ENCODE results near the gene DFFB.
"Not testable (repeated sequence)": the region's sequence is repeated elsewhere in the genome, so short reads cannot be mapped to it uniquely, and the experiment has no call there.

The DFFB gene

DNA sequence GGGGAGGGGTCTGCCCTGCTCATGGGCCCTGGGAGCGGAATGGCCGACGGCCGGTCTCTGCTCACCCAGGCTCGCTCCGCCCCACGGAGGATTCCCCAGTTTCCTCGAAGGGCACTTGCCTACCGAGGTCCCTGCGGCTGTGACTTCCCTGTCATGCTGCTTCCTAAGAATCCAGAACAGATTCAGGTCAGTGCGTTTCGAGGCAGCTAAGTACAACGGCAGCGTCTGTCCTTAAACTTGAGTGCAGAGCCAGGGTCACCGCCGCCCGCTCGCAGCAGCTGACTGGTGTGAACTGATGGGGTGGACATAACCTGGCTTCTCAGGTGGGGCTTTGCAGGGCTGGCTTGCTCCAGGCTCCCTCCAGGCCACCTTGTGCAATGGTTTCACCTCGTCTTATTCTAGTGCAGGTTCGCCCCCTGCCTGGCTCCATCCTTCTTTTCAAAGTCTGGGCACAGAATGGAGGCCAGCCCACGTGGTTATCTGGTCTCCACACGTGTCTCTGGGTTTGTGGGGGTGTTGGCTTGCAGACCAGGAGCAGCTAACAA, 50.4 kb downstream of the DFFB start:
- DNase-seq (ENCODE audit: low read depth in 3 of 3, low spot score in 1 of 3) = no peak

DNA sequence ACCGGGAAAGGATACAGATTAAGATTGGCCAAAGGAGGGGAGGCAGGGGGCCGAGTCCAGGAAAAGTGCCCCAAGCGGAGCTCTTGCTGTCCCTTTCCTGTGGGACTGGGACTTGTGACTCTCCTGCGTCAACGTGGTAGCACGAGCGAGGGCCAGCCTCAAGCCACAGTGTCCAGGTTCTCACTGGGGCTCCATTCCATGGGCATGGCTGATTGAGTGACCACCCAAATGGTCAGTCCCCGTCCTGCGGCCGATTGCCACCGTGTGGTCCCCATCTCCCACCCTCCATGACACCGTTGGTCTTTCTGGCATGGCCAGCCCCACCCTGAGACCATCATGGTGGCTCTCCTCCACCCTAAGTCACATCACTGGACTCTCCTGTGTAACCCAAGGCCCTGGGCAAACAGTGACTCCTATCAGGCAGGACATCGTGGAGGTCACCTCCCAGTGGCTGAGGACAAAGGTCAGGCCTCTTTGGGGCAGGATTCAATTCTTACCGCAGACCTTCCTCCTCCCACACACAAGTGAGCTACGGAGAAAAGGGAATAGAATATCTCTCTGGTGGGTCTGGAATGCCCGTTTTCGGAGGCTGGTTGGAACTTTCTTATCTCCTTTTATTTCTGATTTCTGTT, 51.7 kb downstream of the DFFB start:
- no peak for DNase-seq (ENCODE audit: low read depth in 3 of 3, low spot score in 1 of 3)

DNA sequence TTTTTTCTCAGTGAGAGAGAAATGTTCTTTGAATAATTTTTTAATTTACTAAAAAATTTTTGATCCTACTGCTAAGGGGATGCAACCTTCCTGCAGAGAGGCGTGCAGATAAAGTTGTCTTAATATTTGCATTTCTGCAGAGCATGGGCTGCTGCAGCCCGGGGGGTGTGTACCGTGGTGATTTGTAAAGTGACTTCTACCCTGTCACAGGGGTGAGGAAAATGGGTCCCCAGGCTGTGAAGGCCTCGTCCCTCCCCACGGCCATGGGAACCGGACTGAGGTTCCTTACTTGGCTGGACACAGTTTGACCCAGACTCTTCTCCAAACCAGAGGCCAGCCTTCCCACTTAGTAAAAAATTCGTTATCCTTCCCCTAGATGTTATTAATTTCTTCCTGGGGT, 52.3 kb downstream of the DFFB start:
- DNase-seq (ENCODE audit: low read depth in 3 of 3, low spot score in 1 of 3) = no peak

DNA sequence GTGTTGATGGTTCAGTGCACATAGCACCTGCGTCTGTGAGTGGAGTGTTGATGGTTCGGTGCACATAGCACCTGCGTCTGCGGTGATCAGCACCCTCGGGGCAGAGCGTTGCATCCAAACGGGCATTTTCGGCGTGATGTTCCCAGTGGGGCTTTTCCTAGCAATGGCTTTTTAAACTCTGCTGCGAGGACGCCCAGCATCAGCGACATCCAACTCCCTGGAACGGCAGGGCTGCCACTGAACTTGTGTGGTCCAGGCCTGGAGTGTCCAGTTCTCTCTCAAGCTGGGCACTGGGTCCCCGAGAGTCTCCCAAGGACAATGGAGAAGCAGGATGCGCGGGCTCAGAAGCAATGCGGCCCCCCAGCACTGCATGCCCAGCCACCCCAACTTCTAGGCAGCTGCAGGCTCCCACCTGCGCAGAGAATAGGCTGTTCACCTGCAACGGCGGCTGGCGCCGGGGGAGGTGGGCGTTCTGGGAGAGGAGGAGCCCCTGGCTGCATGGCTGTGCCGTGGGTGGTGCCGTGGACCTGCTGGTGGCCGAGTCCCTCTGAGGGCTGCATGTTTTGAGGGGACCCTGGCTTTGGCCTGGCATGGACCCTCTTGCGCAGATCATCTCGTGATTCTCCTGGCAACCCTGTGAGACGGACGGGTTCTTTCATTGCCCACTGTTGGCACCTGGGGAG, 52.9 kb downstream of the DFFB start:
- no peak for DNase-seq (ENCODE audit: low read depth in 3 of 3, low spot score in 1 of 3)

DNA sequence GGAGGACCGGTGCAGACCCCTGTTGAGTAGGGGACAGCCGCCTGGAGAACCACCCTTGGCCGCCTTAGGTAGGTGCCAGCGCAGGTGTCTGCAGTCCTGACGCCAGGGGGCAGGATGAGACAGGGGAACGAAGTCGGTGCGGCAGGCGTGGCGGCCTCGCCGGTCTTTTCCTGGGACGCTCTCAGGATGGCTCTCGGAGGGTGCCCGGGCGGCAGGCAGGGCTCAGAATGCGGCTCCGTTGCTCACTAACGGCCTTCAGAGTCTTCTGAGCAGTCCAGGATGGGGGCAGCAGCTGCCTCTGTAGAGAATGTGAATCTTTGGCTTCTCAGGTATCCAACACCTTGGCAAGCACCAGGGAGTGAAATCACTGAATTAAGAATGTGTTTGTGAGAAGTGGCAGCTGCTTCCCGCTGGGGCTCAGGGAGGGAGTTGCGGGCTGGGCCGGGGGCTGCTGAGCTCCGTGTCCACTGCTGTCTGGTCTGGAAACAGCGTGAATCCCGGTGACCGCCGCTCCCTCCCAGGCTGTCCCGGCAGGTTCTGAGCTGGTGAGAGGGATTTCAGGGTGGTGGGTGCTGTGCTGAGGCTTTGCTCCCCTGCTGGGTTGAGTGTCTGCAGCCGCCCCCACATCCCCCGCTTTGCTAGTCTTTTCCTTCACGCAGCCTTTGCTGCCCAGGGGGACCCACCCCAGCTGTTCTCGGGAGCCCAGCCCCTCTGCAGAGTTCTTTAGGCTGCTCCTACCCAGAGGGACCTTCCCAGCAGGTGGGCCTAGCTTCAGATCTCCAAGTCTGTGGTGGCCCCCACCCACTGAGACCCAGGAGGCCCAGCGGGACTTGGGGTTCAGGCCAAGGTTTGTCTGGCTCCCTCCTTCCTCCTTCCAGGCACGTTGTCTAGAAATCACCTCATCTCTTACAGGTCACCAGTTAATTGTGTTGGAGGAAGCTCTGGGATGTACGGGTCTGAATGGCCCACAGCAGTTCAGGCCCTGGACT, 53.9 kb downstream of the DFFB start:
- peak; percentile 26 to 72 (median 57) for DNase-seq (ENCODE audit: low read depth in 3 of 3, low spot score in 1 of 3)

DNA sequence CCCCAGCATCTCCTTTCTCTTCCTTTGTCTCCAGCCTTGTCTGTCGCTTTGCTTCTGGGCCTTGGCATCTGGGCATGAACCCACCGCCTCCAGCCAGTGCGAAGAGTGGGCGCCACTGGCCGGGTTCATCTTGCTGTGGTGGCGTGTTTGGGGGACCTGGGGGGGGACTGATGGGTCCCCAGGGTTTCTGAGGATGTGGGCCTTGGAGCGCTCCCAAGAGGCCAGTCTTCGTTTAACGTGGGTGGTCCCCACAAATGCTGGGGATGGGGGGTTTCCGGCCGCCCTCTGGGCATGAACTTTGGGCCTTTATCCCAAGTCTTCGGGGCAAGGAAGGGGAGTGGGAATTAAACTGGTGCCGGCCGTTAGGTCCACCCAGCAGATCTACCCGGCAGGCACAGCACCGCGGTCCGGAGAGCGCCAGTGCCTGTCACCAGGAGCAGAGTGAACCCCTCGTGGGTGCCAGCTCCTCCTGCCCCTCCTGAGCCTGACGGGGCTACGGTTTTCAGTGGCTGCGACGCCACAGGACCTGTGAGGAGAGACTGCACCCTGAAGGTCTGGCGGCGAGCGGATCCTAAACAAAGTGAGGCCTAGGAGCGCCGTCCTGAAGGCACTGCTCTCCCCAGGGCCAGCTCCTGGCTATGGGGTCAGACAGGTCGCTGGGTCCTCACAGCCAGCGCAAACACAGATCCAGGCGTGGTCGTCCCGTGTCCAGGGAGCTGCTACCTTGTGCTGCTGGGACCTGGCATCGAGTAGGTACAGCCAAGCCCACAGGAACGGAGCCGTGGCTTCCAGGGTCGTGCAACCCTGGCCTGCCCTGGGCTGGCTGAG, 54.9 kb downstream of the DFFB start:
- DNase-seq (ENCODE audit: low read depth in 3 of 3, low spot score in 1 of 3) = no peak

DNA sequence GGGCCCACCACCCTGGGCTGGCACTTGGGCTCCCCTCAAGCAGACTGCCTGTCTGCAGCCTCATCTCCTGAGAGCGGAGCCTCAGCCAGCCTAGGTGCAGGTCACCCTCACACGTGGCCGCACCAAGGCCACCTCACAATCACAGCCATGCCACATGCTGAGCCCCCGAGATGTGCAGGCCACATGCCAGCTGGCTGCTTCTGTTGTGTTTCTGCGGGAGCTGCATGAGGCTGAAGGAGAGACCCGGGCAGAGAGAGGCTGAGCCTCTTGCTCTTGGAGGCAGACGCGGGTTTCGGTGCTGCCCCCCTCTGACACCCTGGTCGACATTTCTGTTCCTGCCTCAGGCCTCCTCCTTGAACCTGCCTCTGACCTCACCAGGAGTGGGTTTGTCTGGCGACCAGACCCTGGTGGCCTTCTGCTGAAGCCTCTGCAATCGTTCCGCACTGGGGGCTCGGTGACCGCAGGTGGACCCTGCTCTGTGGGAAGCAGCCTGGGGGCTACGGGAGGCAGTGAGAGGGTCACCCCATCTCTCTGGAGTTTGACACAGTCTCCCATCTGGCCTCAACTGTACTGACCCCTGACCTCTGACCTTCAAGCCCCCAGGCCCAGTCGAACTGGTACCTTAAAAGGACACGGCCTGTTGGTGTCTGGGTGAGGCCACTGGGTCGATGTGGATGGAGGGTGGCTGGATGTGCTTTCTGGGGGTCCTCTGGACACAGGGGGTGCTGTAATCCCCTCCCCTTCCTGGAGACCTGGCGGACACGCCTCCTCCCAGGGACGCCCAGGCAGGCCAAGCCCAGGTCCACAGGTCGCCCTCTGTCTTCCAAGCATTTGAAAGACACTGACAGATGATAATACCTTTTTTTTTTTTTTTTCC, 55.8 kb downstream of the DFFB start:
- DNase-seq (ENCODE audit: low read depth in 3 of 3, low spot score in 1 of 3) = no peak

DNA sequence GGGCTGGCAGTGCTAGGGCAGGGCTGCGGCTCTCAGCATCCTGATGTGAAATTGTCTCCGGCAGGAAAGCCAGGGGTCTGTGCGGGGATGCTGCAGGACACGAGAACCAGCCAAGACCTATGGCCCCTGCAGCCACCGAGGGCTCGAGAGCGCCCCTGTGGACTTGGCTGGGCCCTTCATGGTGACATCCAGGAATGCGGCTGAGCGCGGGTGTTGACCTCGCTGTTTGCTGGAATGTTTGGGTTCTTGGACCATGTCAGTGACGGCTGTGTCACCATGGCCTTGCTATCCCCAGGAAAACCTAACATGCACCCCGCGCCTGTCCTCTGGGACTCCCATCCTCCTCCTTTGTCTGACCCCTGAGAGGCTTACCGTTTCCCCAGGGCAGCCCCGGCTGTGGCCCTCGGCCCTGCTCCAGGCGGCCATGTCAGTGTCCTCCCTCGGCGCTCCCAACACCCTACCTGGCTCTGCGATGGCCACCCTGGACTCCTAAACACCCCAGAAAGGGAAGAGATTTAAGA, 57.1 kb downstream of the DFFB start:
- DNase-seq (ENCODE audit: low read depth in 3 of 3, low spot score in 1 of 3) = no peak

DNA sequence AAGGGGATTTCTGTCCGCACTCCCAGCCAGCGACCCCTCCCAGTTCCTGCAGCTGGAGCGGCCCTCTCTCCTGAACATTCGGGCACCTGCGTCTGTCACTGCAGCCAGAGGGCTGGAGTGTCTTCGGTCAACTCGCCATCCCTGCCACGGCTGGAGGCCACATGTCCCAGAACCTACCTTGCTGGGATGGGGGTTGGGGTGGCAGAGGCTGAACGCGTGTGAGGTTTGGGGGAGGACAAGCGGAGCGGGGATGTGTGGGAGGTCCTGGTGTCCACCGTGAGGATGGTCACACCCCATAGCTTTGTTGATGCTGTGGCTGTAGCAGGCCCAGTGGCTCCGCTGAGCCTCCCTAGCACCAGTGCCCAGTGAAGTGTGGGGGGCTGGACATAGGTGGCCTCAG, 57.6 kb downstream of the DFFB start:
- no peak for DNase-seq (ENCODE audit: low read depth in 3 of 3, low spot score in 1 of 3)

DNA sequence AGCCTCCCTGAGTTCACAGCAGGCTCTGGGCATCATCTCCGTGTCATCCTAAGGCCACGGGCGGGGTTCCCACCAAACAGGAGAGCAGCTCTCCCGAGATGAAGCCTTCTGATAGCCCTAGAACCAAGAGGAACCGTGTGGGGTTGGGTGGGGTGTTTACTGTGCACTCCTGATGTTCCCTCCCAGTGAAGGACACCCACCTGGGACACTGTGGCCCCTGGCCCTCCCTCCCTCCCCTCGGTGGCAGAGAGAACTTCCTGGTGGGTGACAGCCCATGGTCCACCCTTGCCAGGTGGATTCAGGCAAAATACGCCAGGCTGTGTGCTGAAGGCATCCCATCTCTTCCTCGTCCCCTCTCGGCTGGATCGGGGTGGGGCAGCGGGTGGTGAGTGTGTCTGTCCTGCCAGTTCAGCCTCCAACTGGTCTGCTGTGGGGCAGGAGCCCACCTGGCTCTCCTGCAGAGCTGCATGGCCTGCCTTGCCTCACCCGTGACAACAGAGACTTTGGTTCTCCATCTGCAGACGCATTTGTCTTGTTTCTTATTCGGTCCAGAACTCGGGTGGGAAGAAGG, 58.4 kb downstream of the DFFB start:
- DNase-seq (ENCODE audit: low read depth in 3 of 3, low spot score in 1 of 3) = no peak

DNA sequence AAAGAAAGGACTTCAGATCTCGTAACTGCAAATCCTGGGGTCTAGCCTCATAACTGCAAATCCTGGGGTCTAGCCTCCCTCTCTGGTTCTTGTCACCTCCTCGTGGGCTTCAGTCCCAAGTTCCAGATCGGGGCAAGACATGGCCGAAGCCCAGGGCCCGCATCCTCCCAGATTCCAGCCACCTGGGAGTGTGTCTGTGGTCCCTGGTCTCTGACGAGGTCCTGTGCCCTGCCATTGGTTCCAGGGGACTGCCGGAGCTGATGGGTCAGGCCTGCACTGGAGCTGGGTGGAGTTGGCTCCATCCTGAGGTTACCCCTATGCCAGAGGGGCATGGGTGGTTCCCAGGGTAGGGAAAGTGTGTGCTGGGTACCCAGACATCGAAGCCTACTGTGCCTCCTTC, 60.5 kb downstream of the DFFB start:
- DNase-seq (ENCODE audit: low read depth in 3 of 3, low spot score in 1 of 3) = no peak

DNA sequence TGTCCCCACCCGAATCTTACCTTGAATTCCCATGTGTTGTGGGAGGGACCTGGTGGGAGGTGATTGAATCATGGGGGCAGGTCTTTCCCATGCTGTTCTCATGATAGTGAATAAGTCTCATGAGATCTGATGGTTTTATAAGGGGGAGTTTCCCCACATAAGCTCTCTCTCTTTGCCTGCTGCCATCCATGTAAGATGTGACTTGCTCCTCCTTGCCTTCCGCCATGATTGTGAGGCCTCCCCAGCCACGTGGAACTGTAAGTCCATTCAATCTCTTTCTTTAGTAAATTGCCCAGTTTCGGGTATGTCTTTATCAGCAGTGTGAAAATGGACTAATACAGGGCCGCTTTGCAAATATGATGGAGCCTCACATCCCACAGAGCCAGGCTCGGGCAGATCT, 61.1 kb downstream of the DFFB start:
- not testable (repeated sequence) for DNase-seq (ENCODE audit: low read depth in 3 of 3, low spot score in 1 of 3)

DNA sequence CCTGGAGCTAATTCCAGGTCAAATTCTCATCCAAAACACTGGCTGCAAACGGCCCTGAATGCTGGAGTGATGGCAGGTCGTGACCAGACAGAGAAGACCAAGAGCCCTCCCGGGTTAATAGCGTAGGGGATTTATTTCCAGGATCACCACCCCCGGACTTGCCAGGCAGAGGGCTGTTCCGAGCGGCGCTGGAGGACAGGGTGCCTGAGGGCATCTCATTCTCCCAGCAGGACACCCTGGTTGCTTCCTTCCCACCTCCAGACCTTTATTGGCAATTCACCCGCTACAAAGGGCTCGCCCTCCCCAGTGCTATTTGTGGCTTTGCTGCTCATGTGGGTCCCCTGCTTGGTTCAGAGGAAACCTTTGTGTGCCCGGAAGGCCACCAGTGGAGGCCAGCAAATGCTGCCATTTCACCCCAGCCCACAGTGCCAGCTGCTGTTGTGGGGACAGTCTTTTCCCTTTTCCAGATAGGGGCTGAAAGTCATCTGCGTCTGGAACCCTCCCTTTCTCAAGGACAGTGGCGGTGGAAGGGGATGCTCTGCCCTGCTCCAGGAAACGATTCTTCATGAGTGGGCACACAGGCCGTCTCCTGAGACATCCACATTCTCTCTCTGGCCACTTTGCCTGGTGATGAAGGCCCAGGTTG, 61.8 kb downstream of the DFFB start:
- DNase-seq (ENCODE audit: low read depth in 3 of 3, low spot score in 1 of 3) = no peak

DNA sequence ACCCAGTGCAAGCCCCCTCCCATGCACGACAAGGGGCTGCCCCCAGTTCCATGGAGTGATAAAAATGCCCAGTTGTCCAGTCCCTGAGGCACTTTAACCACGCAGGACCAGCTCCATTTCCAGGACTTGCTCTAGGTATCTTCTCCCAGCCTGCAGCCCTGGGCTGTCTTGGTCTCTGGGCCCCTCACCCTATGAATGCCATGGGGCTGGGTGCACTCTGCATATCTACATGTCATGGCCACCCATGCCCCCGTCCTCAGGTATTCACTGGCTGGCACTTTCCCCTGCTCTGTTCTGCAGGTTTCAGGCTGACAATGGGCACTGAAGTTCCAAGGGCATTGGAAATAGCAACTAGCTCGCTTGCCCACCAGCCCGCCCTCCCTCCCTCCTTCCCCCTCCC, 62.4 kb downstream of the DFFB start:
- no peak for DNase-seq (ENCODE audit: low read depth in 3 of 3, low spot score in 1 of 3)

DNA sequence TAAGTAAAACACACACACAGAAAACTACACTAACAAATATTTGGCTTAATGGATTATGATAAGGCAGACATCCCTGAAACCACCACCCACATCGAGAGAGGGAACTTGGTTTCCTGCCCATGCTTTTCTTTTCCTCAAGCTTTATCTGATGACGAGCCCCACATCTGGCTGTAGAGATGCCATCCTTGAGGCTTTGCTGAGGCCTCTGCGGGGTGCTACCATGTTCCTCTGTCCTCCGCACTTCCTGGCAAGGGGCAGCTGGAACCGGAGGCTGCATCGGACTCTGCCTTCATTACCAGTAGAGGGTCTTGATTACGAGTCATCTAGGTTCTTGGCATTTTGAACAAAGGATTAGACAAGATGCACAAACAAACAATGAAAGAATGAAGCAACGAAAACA, 64.5 kb downstream of the DFFB start:
- DNase-seq (ENCODE audit: low read depth in 3 of 3, low spot score in 1 of 3) = no peak

DNA sequence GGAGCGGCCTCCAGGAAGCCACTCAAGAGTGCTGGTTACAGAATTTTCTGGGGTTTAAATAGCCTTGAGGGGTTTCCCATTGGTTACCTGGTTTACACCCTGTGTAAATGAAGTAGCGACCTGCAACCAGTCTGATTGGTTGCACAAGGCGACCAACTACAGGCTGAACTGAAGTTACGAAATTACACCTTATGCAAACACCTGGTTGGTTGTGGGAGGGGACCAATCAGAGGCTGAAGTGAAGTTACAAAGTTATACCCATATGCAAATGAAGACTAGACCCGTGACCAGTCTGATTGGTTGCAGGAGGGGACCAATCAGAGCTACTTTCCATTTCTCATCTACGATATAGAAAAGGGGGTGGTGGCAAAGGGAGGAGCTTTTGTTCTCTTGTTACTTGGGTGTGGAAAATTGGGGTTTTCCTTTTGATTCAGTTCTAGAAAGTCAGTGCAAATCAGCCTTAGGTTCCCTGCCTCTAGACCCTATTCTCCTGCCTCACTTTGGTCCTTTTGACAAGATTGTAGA, 65.0 kb downstream of the DFFB start:
- no peak for DNase-seq (ENCODE audit: low read depth in 3 of 3, low spot score in 1 of 3)

DNA sequence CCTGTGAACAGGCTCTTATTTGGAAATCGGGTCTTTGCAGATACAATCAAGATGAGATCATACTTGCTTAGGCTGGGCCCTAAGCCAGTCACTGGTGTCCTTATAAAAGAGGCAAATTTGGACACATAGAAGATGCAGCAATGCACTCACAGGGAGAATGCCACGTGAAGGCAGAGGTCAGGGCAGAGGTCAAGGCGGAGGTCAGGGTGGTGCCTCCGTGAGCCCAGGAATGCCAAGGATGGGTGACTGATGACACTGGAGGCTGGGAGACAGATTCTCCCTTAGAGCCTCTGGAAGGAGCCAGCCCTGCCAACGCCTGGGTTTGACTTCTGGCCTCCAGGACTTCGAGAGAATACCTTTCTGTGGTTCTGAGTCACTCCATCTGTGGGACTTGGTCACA, 65.6 kb downstream of the DFFB start:
- no peak for DNase-seq (ENCODE audit: low read depth in 3 of 3, low spot score in 1 of 3)

DNA sequence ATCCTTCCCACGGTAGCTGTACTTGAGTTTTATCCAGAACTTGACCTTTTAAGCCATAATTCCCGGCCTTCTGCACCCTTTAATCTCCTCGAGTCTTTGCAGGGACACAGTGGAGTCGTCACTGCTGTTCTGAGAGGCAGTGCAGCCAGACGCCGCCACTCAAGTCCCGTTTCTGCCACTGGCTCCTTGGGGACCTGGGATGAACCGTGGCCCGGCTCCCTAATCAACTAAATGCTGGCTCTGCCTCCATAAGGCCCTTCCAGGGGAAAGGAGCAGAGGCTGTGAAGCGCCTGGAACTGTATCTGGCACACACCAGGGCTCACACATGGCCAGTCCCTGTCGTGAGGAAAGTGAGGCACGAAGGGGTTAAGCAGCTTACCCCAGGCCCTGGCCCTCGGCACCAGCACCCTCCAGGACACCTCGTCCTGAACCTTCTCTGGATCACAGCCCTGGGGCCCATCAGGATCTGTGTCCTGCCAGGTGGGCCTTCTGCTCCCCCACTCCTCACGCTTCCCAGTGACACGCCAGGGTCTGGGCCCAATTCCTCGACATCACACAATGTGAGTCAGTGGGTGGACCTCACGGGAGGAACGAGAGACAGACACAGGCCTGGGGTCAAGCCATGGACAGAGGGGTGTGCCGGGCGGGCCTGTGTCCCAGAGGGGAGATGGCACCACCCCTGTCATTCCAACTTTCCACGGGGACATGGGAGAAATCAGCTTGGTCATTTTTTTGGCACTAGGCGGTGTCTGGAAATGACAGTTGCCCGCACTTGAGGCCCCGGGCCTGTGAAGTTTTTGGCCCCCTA, 66.3 kb downstream of the DFFB start:
- no peak for DNase-seq (ENCODE audit: low read depth in 3 of 3, low spot score in 1 of 3)

All from stimulated activated CD4-positive, alpha-beta T cell treated with anti-CD3 and anti-CD28 coated beads, TNF-alpha, amount 100 ng/mL, for 1 hour (primary cell).